ENCODE measurements around the gene CBLB. TPM values are rescaled to one million over a fixed set of nuclear protein-coding genes. Genes with fewer than 3 reads are reported as not detected.

CBLB gene
- polyA plus RNA-seq, 1 experiment = 24.7 TPM

- H3K27ac ChIP-seq (ENCODE audit: low read depth, low read length) = no peak overlapping the region
- H3K27me3 ChIP-seq (ENCODE audit: control insufficient read depth, insufficient read depth, low read length) = no peaks in the 10 kb centered on the region
- no peak for DNase-seq (ENCODE audit: low read depth, low spot score)
- no peak for TF ChIP-seq CTCF (IDR thresholded peaks at IDR 0.05; ENCODE audit: low read depth, low read length)
- POLR2A ChIA-PET = no interaction called here
- H3K4me3 ChIP-seq (ENCODE audit: low read depth, low read length) = no peak overlapping the region
- CTCF ChIA-PET = no interaction called here
- H3K9me3 ChIP-seq (ENCODE audit: control insufficient read depth, insufficient read depth, low read length) = no peaks in the 10 kb centered on the region; the same call in 1 of the 2 replicates
Measured at GRCh38 chr3:105799286-105799685, 69.5 kb downstream of the CBLB start.

- Histone ChIP-seq H3K4me3 (ENCODE audit: low read depth, low read length) (no peak overlapping the region), H3K27me3 (ENCODE audit: control insufficient read depth, insufficient read depth, low read length) (no peaks in the 10 kb centered on the region), H3K9me3 (ENCODE audit: control insufficient read depth, insufficient read depth, low read length) (no peaks in the 10 kb centered on the region; the same call in 1 of the 2 replicates), H3K27ac (ENCODE audit: low read depth, low read length) (no peak overlapping the region)
- ChIA-PET CTCF (no interaction called here), POLR2A (no interaction called here)
- TF ChIP-seq CTCF (IDR thresholded peaks at IDR 0.05; ENCODE audit: low read depth, low read length) = no peak
- DNase-seq (ENCODE audit: low read depth, low spot score) = no peak
Measured at GRCh38 chr3:105798381-105798934, 70.4 kb downstream of the CBLB start.

- Histone ChIP-seq H3K9me3 (ENCODE audit: control insufficient read depth, insufficient read depth, low read length) (no peaks in the 10 kb centered on the region; the same call in 1 of the 2 replicates), H3K27ac (ENCODE audit: low read depth, low read length) (no peak overlapping the region), H3K27me3 (ENCODE audit: control insufficient read depth, insufficient read depth, low read length) (no peaks in the 10 kb centered on the region), H3K4me3 (ENCODE audit: low read depth, low read length) (no peak overlapping the region)
- no peak for DNase-seq (ENCODE audit: low read depth, low spot score)
- CTCF ChIA-PET = no interaction called here
- POLR2A ChIA-PET = no interaction called here
- no peak for TF ChIP-seq CTCF (IDR thresholded peaks at IDR 0.05; ENCODE audit: low read depth, low read length)
Measured at GRCh38 chr3:105793040-105793439, 75.8 kb downstream of the CBLB start.

GRCh38 chr3:105791919-105792786 is 76.7 kb downstream of the CBLB start:
- TF ChIP-seq CTCF (IDR thresholded peaks at IDR 0.05; ENCODE audit: low read depth, low read length) = no peak
- ChIA-PET POLR2A (no interaction called here), CTCF (no interaction called here)
- peak; percentile 42 for DNase-seq (ENCODE audit: low read depth, low spot score)
- H3K27ac ChIP-seq (ENCODE audit: low read depth, low read length) = no peak overlapping the region
- no peaks in the 10 kb centered on the region for H3K27me3 ChIP-seq (ENCODE audit: control insufficient read depth, insufficient read depth, low read length)
- no peak overlapping the region for H3K4me3 ChIP-seq (ENCODE audit: low read depth, low read length)
- no peaks in the 10 kb centered on the region; the same call in 1 of the 2 replicates for H3K9me3 ChIP-seq (ENCODE audit: control insufficient read depth, insufficient read depth, low read length)

- DNase-seq (ENCODE audit: low read depth, low spot score) = no peak
- ChIA-PET CTCF (no interaction called here), POLR2A (interaction anchor here (0.5 kb wide), 1 partner anchor 141 kb away, joined by 4 read pairs; no protein-coding TSS in a partner anchor)
- H3K27ac ChIP-seq (ENCODE audit: low read depth, low read length) = no peak overlapping the region
- no peaks in the 10 kb centered on the region for H3K27me3 ChIP-seq (ENCODE audit: control insufficient read depth, insufficient read depth, low read length)
- TF ChIP-seq CTCF (IDR thresholded peaks at IDR 0.05; ENCODE audit: low read depth, low read length) = no peak
- H3K9me3 ChIP-seq (ENCODE audit: control insufficient read depth, insufficient read depth, low read length) = no peaks in the 10 kb centered on the region; the same call in 1 of the 2 replicates
- H3K4me3 ChIP-seq (ENCODE audit: low read depth, low read length) = no peak overlapping the region
Measured at GRCh38 chr3:105791131-105791530, 77.7 kb downstream of the CBLB start.

All from AG04450 (cell line).